ENCODE data around the gene NTM.

- TF ChIP-seq CTCF (IDR thresholded peaks at IDR 0.05; ENCODE audit: extremely low read depth in 1 of 2, insufficient read depth in 1 of 2, low read depth in 1 of 2, low read length in 2 of 2) (no peak), MYC (IDR thresholded peaks at IDR 0.05; ENCODE audit: low read depth, low read length) (no peak), EZH2 (IDR thresholded peaks at IDR 0.05; ENCODE audit: borderline replicate concordance, low read depth, low read length, severe bottlenecking) (no peak), POLR2AphosphoS5 (IDR thresholded peaks at IDR 0.05; ENCODE audit: insufficient read depth, low read depth, low read length) (no peak), POLR2A (IDR thresholded peaks at IDR 0.05; ENCODE audit: low read depth, low read length) (no peak), MAX (IDR thresholded peaks at IDR 0.05; ENCODE audit: insufficient read depth, insufficient read length) (no peak)
These were observed 269.9 kb downstream of the NTM start for GRCh38 chr11:131640320-131640719.

Data from endothelial cell of umbilical vein (primary cell).